ENCODE measurements around the gene GABPB1. TPM values are rescaled to one million over a fixed set of nuclear protein-coding genes. Genes with fewer than 3 reads are reported as not detected.

Gene GABPB1
- total RNA-seq, 8 experiments from 2014 or later: 17.4 to 33.4 (median 21.0) TPM

DNA sequence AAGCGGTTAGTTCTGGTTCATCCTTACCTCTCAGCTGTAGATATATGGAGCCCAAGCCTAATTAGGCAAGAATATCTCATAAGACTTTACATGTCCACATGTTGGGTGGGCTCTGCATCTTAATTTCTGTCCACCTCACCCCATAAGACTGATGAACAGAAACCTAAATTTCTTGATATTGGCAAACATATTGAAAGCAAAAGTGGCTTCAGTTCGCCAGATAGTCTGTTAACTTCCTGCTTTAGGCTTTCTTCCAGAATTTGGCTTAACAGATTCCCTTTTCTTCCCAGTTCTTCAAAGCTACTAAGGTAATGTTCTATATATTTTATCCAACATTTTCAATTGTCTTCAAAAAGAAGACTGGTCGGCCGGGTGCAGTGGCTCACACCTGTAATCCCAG, 19.7 kb downstream of the GABPB1 start:
- no peaks in the 10 kb centered on the region for H3K4me1 ChIP-seq (replicated peaks in 1 of 2)
- H3K4me3 ChIP-seq: no peak overlapping the region
- ATAC-seq (replicated peaks in 6 of 8): no peak
- 85 to 100% (median 100%) methylated on average over 1 to 4 of the region's 4 CpGs; no CpG with 5 or more reads in 2 of the 10 experiments for WGBS, 10 experiments
- H3K27ac ChIP-seq: no peak overlapping the region
- in situ Hi-C loops (cut with MboI; ENCODE audit: low pct_unique_long_range_greater_than_20kb in 2 of 9, low sequenced_read_pairs in 9 of 9, unreplicated experiment in 9 of 9): no loop called here

- no peak overlapping the region for H3K4me3 ChIP-seq
- H3K27ac ChIP-seq: no peak overlapping the region
- 88 to 100% (median 100%) methylated on average over 1 to 4 of the region's 4 CpGs; no CpG with 5 or more reads in 1 of the 10 experiments for WGBS, 10 experiments
- in situ Hi-C loops (cut with MboI; ENCODE audit: low pct_unique_long_range_greater_than_20kb in 2 of 9, low sequenced_read_pairs in 9 of 9, unreplicated experiment in 9 of 9): no loop called here
- no peak for ATAC-seq (replicated peaks in 6 of 8)
- no peaks in the 10 kb centered on the region for H3K4me1 ChIP-seq (replicated peaks in 1 of 2)
These were observed 21.8 kb downstream of the GABPB1 start for GRCh38 chr15:50333229-50333628.

GRCh38 chr15:50330921-50331320, 24.1 kb downstream of the GABPB1 start:
- in situ Hi-C loops (cut with MboI; ENCODE audit: low pct_unique_long_range_greater_than_20kb in 2 of 9, low sequenced_read_pairs in 9 of 9, unreplicated experiment in 9 of 9): no loop called here
- Histone ChIP-seq H3K4me3 (no peak overlapping the region), H3K4me1 (replicated peaks in 1 of 2) (no peaks in the 10 kb centered on the region), H3K27ac (no peak overlapping the region)
- 80 to 100% (median 100%) methylated on average over 1 of the region's 1 CpG; no CpG with 5 or more reads in 1 of the 10 experiments for WGBS, 10 experiments
- ATAC-seq (replicated peaks in 6 of 8): peak in 3 of 8 experiments; percentile 79 to 98 (median 92)

DNA sequence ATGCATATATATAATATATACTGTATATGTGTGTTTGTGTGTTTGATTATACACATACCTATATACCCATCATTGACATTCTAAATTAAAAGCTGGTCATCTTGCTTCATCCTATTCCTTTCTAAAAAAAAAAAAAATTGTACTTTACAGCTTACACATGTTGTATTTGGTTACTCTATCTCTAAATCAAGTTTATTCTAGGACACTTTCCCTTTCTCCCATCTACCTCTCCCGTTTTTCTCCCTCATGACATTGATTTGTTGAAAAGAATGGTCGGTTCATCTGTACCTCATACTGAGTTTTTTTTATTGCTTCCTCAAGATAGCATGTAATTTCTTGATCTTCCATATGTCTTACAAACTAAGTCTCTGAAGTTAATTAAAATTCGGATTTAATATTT, 26.9 kb downstream of the GABPB1 start:
- in situ Hi-C loops (cut with MboI; ENCODE audit: low pct_unique_long_range_greater_than_20kb in 2 of 9, low sequenced_read_pairs in 9 of 9, unreplicated experiment in 9 of 9): no loop called here
- H3K4me1 ChIP-seq (replicated peaks in 1 of 2): no peaks in the 10 kb centered on the region
- no peak for ATAC-seq (replicated peaks in 6 of 8)
- WGBS, 10 experiments: 36 to 100% (median 83%) methylated on average over 2 to 3 of the region's 3 CpGs; no CpG with 5 or more reads in 1 of the 10 experiments
- H3K27ac ChIP-seq: no peak overlapping the region
- H3K4me3 ChIP-seq: no peak overlapping the region

- Histone ChIP-seq H3K4me1 (replicated peaks in 1 of 2) (no peaks in the 10 kb centered on the region), H3K4me3 (no peak overlapping the region), H3K27ac (no peak overlapping the region)
- in situ Hi-C loops (cut with MboI; ENCODE audit: low pct_unique_long_range_greater_than_20kb in 2 of 9, low sequenced_read_pairs in 9 of 9, unreplicated experiment in 9 of 9): no loop called here
- 6 to 94% (median 57%) methylated on average over 1 to 3 of the region's 3 CpGs; no CpG with 5 or more reads in 2 of the 10 experiments for WGBS, 10 experiments
- ATAC-seq (replicated peaks in 6 of 8): no peak
These were observed 33.3 kb downstream of the GABPB1 start for GRCh38 chr15:50321680-50322210.

DNA sequence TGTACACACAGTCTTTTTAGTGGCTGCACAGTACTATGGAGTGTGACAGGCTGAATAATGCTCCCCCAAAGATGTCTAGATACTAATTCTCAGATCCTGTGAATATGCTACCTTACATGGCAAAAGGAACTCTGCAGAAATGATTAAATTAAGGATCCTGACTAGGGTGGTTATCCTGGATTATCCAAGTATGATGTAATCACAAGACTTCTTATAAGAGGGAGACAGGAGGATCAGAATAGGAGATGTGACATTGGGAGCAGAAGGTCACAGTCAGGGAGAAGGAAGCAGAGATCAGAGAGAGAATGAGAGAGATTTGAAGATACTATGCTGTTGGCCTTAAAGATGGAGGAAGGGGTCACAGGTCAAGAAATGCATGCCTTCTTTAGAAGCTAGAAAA, 34.5 kb downstream of the GABPB1 start:
- H3K4me3 ChIP-seq: no peak overlapping the region
- in situ Hi-C loops (cut with MboI; ENCODE audit: low pct_unique_long_range_greater_than_20kb in 2 of 9, low sequenced_read_pairs in 9 of 9, unreplicated experiment in 9 of 9): no loop called here

GRCh38 chr15:50318697-50319096, 36.3 kb downstream of the GABPB1 start:
- no peak overlapping the region for H3K27ac ChIP-seq
- ATAC-seq (replicated peaks in 6 of 8): no peak
- in situ Hi-C loops (cut with MboI; ENCODE audit: low pct_unique_long_range_greater_than_20kb in 2 of 9, low sequenced_read_pairs in 9 of 9, unreplicated experiment in 9 of 9): loop anchor here in 1 of 9 experiments (10.0 kb wide), 1 partner anchor 164 kb away; no protein-coding TSS in a partner anchor
- WGBS, 10 experiments: 42 to 95% (median 86%) methylated on average over 2 to 4 of the region's 4 CpGs; no CpG with 5 or more reads in 1 of the 10 experiments
- H3K4me1 ChIP-seq (replicated peaks in 1 of 2): no peaks in the 10 kb centered on the region
- H3K4me3 ChIP-seq: no peak overlapping the region

More for the DNA sequence above, 34.5 kb downstream of the GABPB1 start:
- Histone ChIP-seq H3K4me1 (replicated peaks in 1 of 2) (no peaks in the 10 kb centered on the region), H3K27ac (no peak overlapping the region)
- no peak for ATAC-seq (replicated peaks in 6 of 8)

DNA sequence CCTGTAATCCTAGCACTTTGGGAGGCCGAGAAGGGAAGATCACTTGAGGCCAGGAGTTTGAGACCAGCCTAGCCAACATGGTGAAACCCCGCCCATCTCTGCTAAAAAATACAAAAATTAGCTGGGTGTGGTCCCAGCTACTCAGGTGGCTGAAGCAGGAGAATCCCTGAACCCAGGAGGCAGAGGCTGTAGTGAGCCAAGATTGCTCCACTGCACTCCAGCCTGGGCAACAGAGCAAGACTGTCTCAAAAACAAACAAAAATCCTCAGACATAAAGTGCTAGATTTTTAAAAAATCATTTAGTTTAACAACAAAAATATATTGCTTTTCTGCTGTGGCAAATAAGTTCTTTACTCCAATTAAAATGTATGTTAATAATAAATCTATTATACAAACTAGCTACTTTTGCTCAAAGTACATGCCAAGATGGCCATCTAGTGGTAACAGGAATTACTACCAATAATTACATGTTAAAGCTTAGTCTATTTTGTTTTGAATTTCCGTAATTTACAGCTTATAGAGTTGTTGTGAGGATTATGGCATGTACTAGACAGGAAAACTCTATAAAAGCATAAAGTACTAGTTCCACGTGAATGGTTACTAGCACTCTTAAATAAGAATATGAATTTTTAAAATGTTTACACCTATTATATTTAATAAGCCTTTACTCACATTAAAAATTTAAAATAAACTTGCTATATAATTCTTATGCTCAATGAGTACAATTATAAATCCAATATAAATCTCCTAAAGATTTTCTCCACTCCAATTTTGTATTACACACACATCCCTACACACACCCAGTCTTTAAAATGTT, 39.0 kb downstream of the GABPB1 start:
- Histone ChIP-seq H3K27ac (no peak overlapping the region), H3K4me3 (no peak overlapping the region), H3K4me1 (replicated peaks in 1 of 2) (no peaks in the 10 kb centered on the region)
- WGBS, 10 experiments: 8 to 83% (median 47%) methylated on average over 1 to 4 of the region's 4 CpGs
- peak in 3 of 8 experiments; percentile 42 to 62 (median 52) for ATAC-seq (replicated peaks in 6 of 8)
- in situ Hi-C loops (cut with MboI; ENCODE audit: low pct_unique_long_range_greater_than_20kb in 2 of 9, low sequenced_read_pairs in 9 of 9, unreplicated experiment in 9 of 9): loop anchor here in 1 of 9 experiments (10.0 kb wide), 1 partner anchor 161 kb away; no protein-coding TSS in a partner anchor

GRCh38 chr15:50312636-50313035, 42.4 kb downstream of the GABPB1 start:
- no peak for ATAC-seq (replicated peaks in 6 of 8)
- H3K4me1 ChIP-seq (replicated peaks in 1 of 2): no peaks in the 10 kb centered on the region
- 63 to 100% (median 93%) methylated on average over 1 to 2 of the region's 2 CpGs; no CpG with 5 or more reads in 2 of the 10 experiments for WGBS, 10 experiments
- no peak overlapping the region for H3K4me3 ChIP-seq
- no peak overlapping the region for H3K27ac ChIP-seq
- in situ Hi-C loops (cut with MboI; ENCODE audit: low pct_unique_long_range_greater_than_20kb in 2 of 9, low sequenced_read_pairs in 9 of 9, unreplicated experiment in 9 of 9): loop anchor here in 1 of 9 experiments (10.0 kb wide), 1 partner anchor 158 kb away; no protein-coding TSS in a partner anchor

GRCh38 chr15:50307799-50308198, 47.2 kb downstream of the GABPB1 start:
- ATAC-seq (replicated peaks in 6 of 8): no peak
- Histone ChIP-seq H3K4me3 (no peak overlapping the region), H3K4me1 (replicated peaks in 1 of 2) (no peaks in the 10 kb centered on the region), H3K27ac (no peak overlapping the region)
- in situ Hi-C loops (cut with MboI; ENCODE audit: low pct_unique_long_range_greater_than_20kb in 2 of 9, low sequenced_read_pairs in 9 of 9, unreplicated experiment in 9 of 9): no loop called here

DNA sequence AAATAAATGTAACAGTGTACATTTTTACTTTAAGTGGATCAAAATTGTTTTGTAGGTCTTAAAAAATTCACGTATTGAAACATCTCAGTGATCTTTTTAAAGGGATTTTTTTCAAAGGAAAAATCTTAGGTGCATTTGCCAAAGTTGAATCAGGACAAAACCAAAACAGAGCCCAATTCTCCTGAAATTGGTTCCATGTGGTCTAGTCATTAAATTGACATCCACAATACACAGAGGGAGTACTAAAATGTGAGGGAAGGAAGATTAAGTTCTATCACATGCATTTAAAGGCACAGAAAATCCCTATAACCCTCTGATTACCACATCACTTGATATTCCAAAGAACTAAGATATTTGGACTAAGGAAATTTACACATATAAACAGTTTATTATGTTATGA, 50.2 kb downstream of the GABPB1 start:
- no peak overlapping the region for H3K4me3 ChIP-seq
- 10 to 100% (median 71%) methylated on average over 1 of the region's 1 CpG; no CpG with 5 or more reads in 1 of the 10 experiments for WGBS, 10 experiments
- H3K4me1 ChIP-seq (replicated peaks in 1 of 2): no peaks in the 10 kb centered on the region
- H3K27ac ChIP-seq: no peak overlapping the region
- ATAC-seq (replicated peaks in 6 of 8): no peak
- in situ Hi-C loops (cut with MboI; ENCODE audit: low pct_unique_long_range_greater_than_20kb in 2 of 9, low sequenced_read_pairs in 9 of 9, unreplicated experiment in 9 of 9): no loop called here

DNA sequence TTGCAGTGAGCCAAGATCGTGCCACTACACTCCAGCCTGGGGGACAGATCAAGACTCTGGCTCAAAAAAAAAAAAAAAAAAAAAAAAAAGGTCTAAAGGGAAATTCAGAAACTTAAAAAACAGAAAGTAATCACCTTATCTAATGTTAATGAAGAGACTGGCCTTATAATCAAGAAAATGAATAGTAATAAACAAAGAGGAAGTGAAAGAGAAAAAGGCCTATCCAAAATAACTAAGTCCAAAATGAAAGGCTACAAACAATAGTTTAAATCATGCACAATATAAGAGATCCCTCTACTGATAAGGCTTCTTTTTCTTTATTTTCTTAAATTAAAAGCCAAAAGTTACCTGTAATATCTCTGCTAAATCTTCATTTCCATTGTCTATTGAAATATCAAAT, 52.4 kb downstream of the GABPB1 start:
- in situ Hi-C loops (cut with MboI; ENCODE audit: low pct_unique_long_range_greater_than_20kb in 2 of 9, low sequenced_read_pairs in 9 of 9, unreplicated experiment in 9 of 9): no loop called here
- no peak overlapping the region for H3K4me3 ChIP-seq
- 100% methylated on average over 1 of the region's 1 CpG; no CpG with 5 or more reads in 5 of the 10 experiments for WGBS, 10 experiments
- H3K4me1 ChIP-seq (replicated peaks in 1 of 2): no peaks in the 10 kb centered on the region
- ATAC-seq (replicated peaks in 6 of 8): no peak
- H3K27ac ChIP-seq: no peak overlapping the region

DNA sequence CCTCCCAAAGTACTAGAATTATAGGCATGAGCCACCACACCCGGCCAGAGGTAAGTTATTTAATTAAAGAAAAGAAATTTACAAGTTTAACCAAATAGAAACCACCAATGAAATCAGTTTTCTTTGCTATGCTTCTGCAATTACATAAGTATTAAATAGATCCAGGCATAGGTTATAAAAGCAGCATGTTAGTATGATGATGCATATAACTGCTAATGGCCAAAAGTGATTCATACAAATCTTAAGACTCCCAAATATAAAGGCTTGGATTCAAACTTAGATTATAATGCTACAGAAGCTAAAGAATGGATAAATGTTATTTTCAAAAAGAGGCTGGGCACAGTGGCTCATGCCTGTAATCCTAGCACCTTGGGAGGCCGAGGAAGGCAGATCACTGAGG, 56.7 kb downstream of the GABPB1 start:
- in situ Hi-C loops (cut with MboI; ENCODE audit: low pct_unique_long_range_greater_than_20kb in 2 of 9, low sequenced_read_pairs in 9 of 9, unreplicated experiment in 9 of 9): no loop called here
- Histone ChIP-seq H3K4me3 (no peak overlapping the region), H3K27ac (no peak overlapping the region), H3K4me1 (replicated peaks in 1 of 2) (no peaks in the 10 kb centered on the region)
- ATAC-seq (replicated peaks in 6 of 8): no peak
- WGBS, 10 experiments: 92 to 100% (median 100%) methylated on average over 1 to 2 of the region's 2 CpGs; no CpG with 5 or more reads in 2 of the 10 experiments
